NCI-H1930 (cell line): ENCODE measurements around the gene FGF18.

Source experiments
- DNase-seq, 2 experiments: peaks; one replicate each; lab custom pipeline; 2025; lab: John Stamatoyannopoulos, UW

FGF18 gene

DNA sequence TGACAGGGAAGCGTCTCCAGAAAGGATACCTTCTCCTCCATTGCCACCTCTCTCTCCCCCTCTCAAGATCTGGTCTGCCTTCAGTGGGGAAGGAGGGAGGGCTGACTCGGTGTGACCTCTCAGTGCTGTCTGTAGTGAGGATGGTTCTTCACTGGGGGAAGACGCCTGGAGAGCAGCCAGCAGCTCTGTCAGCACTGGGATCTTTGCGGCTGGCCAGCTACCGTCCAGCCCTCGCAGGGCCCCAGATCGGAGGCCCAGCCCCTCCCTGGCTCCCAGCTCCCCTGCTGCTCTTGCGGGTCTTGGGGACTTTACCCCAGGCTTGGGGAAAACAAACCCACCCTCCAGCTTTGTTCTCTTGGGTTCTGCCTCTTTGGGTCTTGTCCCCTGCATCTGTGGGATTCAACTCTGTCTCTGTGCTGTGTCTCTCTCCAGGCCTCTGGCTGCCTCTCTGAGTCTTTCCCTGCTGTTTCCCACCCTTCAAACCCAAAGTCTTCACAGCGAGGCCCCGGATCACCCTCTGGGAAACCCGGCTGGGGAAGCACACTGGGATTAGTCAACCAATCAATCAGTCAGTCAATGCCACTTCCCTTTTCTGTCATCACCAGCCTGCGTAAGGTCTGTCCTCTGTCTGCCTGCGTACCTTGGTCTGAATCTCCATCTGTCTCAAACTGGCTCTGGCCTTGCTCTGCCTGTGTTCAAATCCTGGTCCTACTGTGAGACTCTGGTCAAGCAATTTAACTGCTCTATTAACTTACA lies 23.0 kb downstream of the FGF18 start:
- DNase-seq, result no peak

DNA sequence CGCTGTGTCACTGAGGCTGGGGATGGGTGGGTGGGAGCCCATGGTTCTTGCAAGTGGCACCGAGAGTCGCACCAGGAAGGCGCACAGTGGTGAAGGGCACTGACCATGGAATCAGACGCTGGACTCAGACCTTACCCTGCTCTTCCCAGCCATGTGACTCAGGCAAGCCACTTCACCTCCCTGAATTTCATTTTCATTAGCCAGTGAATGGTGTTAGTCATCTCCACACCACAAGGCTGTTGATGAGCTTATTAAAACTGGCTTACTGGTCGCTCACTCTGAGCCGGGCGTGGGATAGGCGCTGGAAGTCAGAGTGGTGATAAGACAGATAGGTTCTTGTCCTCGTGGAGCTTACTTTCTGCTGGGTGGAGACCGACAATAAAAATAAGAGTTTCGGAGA lies 25.1 kb downstream of the FGF18 start:
- no peak for DNase-seq

DNA sequence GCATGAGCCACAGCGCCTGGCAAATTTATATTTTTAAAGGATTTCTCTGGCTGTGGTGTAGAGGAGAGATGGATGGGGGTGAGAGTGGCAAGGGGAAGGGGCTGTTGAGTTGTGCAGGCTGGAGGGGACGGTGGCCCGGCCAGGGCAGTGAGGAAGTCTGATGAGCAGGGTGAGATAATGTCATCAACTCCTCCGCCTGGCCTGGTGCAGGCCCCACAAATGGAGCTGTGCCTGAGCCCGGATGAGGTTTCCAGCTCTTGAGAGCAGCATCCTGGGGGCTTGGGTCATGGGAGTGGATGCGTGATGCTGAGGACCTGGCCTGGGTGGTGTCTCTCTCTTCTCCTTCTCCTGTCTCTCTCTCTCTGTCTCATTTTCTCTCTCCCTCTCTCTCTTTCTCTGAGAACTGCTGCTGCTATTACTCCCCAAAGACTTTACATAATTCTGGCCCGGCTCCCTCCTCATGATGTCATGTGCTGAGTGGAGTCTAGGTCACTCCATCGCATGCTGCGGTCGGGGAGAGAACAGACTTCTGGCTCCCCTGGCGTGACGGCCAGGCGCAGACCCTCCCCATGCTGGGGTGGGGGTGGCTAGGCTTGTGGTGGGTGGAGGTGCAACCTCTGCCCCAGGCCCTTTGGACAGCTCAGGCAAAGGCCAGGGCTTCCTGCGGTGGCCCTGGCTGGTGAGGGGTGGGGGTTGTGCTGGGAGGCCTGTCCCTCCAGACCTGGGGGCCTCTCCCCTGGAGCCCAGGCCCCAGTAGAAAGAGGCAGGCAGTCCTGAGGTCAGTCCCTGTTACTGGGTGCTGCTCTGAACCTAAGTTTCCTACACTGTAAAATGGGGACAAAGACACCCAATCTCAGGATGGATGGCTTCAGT lies 26.4 kb downstream of the FGF18 start:
- DNase-seq, result no peak

DNA sequence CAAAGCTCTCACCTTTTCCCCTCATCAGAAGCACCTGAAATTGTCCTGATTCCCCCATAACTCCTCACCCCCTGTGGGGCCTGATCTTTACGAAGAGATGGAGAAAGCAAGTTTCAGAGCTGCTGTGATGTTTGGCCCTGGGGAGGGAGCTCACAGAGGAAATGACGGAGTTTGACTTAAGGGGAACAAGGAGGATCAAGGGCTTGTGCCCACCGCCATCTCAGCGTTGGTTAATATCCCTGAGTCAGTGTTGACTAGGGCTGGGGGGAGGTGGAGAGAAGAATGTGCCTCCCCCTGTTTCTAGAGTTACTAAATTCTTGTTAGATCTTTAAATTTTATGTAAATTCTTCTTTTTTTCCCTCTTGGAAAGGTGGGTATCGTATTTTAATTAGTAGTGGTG lies 27.8 kb downstream of the FGF18 start:
- no peak for DNase-seq

DNA sequence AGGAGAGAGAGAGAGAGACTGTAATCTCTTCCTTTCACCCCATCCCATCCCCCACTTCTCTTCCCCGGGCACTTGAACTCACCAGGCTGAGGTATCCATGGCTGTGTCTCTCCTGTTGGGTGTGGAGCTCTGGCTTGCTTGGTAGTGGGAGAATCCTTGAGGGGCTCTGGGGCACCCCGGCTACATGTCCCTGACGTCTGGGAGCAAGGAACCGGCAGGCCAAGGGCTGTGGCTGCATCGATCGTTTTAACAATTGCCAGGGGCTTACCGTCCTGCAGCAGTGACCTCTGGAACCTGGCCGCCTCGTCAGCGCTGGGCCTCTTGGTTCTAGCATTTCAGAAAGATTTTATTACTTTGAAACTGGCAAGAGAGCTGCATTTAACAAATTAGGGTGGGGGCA lies 30.0 kb downstream of the FGF18 start:
- no peak for DNase-seq

DNA sequence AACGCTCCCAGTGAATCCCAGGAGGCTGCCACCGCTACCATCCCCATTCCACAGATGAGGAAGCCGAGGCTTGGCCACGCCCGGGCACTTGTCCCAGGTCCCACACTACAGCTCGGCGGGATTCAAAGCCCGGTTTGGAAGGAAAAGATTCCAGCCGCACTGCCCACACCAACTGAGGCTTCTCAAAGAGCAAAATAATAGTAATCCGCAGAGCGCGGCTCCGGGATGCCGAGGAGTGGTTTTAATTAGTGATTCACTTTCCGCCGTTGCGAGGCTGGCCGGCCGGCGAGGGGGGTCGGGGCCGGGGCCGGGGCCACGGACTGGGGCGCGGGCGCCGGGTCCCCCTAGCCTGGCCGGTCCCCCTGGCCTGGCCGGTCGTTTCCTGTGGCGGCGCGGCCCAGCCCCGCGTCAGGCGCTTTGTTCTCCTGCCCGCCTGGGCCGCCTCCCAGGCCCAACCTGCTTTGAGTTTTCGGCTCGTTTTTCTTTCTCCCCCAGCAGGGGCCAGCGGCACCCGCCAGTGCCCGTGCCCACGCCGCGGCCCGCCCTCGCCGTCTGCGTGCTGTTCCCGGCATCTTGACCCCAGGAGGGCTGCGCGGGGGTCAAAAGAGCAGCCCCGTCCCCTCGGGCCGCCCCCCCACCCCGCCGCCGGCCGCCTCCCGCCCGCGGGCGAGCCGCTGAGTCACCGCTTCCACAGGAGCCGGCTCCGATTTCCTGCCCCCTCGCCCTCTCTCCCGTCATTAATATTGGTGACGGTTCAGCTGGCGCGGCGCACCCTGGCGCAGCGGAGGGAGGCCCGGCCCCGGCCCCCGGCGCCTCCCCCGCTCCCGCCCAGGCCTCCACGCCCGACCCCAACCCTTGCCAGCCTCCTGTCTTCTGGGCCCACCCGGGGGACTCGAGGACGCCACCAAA lies 31.2 kb downstream of the FGF18 start:
- no peak for DNase-seq

DNA sequence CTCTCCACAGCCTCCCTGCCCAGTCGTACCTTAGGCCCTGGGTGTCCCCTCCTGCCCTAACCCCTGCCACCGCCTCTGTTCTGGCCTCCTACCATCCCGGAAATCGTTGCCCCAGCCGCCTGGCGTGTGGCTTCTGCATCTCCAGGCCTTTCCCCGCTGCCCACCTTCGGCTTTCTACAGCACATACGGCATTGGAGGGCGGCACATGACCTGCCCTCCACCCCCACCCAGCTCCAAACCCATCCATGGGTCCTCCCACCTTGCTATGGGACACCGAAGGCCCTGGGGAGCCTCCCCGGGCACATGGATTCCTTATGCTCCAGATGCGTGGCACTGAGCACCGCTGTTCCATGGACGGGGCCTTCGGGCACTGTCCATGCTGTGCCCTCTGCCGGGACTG lies 32.0 kb downstream of the FGF18 start:
- DNase-seq, result no peak

DNA sequence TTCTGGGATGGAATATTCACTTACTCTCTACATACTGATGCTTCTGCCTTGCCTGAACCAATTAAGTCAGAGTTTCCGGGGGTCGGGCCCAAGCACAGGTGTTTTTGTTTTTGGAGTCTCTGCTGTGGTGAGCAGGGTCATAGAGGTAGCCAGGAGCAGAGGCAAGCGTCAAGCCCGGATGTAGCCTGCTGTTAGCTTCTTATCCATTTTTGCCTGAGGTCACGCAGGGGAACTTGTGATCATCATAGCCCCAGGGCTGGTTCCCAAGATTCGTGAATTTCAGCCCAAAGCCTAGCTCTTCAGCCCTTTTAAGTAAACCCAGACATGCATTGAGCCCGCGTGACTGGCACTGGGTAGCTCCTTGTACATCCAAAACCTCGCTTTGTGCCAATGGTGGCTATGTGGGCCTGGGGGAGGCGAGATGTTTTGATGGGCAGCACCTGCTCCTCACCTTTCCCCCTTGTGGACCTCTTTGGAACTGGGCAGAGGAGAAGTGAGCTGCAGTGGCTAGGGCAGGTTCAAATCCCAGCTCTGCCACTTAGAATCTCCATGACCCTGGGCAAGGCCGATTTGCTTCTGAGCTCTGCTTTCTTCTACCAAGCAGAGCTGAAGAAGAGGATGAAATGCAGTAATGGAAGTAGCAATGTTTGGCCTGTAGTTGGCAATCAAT lies 33.7 kb downstream of the FGF18 start:
- no peak for DNase-seq

DNA sequence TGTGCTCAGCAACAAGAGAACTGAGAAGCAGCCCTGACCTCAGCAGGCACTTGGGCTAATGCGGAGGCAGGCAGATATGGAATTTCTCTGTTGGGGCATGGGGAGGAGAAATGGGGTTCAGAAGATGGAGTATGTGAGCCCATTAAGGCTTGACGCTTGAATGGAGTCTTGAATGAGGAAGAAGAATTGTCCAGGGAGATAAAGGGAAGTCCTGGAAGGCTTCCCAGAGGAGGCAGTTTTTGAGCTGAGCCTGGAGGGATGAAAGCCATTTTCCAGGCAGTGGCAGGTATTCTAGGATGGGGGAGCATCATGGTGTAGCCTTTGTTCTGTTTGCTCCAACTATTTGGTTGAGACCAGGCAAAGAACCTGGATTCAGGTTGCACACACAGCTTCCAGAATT lies 34.5 kb downstream of the FGF18 start:
- no peak for DNase-seq

DNA sequence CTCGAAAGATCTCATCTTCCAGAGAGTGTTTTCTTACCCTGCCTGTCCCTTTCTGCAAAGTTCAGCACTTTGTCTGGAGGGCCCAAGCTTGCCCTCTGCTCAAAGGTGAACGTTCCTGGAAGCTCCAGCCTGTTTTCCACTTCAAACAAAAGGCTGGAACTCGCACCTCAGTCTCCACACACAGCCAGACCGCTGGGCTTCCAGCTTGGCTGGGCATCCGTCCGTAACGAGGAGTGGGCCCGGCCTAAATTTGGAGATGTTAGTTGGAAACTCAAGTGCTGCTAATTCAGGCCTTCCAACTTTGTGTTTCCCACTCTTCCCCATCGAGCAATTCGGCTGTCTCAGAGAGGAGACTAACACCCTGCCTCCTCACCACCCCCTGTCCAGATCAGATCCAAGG lies 35.1 kb downstream of the FGF18 start:
- DNase-seq, result no peak

DNA sequence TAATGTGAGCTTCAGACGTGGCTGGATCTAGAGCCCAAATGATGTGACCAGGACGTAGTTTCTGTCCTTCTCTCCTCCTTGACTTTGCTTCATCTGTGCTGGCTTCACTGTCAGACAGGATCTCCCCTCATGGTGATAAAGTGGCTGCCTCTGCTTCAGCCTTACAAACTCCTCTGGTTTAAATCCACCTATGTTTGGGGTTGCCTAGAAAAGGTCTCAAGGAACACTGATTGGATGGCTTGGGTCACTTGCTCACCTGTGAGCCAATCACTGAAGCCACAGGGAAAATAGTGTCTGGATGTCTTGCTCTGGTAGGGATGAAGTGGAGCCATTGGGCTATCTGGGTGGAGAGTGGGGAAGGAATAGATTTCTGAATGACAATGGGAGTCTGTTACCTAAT lies 36.1 kb downstream of the FGF18 start:
- no peak for DNase-seq

DNA sequence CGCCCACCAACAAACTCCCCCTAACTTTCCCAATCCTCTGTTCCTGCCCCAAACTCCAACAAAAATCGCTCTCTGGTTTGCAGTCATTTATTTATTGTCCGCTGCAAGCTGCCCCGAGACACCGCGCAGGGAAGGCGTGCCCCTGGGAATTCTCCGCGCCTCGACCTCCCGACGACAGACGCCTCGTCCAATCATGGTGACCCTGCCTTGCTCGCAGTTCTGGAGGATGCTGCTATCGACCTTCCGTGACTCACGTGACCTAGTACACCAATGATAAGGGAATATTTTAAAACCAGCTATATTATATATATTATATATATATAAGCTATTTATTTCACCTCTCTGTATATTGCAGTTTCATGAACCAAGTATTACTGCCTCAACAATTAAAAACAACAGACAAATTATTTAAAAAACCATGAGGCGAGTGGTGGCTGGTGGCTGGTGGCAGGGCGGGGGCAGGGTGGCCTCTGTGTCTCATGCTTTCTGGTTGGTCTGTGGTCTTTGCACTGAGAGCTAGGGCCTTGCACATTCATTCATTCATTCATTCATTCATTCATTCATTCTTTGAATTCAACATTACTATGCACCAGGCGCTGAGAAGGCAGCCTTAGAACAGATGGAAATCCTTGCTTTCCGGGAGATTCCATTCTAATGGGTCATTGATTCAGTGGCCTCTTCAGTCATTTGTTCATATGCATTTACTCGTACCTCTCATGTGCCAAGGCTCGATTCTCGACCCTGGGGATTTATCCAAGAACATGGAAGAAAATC lies 37.9 kb downstream of the FGF18 start:
- no peak for DNase-seq

DNA sequence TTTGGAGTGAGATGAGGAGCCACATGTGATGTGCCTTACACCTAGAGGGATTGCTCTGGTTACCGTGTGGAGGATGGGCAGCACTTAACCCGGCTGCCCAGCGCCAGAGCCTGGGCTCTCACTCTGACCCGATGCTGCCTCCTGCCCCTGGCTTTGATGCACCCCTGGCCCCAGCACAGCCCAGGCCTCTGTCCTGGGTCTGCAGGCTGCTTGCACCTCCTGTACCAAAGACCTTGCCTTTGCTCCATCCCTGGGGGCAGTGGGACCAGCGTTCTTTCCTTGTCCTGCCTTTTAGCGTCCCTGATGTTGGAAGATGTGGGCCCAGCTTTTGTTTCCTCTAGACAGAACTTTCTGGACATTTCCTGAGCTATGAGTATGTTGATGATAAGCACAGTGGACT lies 40.4 kb downstream of the FGF18 start:
- no peak for DNase-seq

DNA sequence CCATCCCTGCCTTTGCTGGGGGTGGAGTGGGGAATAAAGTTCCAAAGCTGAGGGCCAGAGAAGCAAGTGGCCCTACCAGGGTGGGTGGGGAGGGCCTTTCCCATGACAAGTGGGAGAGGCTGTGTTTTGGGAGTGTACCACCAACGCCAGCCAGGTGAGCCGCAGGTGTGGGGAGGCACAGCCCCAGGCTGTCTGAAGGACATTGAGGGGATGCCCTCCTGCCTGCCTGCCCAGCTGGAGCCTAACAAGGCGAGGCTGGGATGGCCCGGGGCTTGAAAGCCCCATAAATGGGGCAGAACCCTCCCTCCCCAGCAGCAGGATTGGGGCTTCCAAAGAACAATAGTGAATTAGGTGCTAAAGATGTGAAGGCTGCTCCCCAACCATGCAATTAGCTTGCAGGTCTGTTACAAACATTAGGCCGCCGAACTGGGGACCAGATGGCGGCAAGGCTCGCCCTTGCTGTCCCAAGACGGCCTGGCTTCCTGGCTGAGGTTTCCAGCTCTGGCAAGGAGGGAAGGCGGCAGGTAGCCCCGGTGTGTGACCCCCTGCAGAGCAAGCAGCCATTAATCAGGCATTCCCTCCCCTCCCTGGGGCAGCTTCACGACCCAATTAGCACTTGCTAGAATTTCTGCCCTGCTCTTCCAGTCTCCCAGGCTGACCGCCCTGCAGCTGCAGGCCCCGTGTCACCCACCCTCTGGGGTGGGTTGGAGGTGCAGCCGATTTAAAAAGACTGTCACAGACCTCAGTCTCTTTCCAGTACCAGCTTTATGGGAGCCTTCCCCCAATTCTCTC lies 42.9 kb downstream of the FGF18 start:
- DNase-seq, result no peak

DNA sequence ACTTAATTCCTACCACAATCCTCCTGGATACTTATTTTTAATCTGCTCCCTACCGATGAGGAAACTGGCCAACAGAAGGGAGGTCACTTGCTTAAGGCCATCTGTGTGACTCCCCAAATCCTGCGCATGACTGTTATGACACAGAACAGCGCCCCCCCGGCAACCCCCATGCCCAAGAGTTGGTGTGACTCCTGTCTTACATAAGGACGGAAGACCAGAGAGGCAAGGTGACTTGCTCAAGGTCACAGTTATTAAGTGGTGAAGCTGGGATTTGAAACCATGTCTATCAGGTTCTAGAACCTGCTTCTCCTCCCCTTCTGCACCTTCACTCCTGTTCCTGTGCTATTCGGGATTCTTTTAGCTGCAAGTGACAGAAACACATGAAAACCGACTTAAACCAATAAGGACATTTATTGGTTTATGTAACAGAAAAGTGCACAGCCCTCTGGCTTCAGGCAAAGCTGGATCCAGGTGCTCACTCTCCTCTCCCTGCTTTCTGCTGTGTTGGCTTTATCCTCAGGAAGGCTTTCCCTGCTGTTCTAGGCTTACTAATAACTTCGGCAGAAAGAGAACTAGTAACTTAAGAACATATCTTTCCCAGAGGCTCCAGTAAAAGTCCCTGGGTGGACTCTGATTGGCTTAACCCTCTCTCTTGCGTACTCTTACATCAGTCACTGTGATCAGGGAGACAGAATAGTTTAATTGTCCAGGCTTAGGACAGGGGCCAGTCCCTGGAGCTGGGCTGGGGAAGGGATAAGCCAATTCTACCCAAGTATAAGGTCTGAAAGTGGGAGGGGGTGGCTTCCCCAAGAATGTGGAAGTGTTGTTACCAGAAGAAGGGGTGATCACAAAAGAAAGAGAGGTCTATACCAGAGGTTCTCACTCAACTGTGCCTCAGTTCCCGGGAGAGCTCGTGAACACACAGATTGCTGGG lies 43.7 kb downstream of the FGF18 start:
- peak in 1 of 2 experiments; percentile 1 for DNase-seq

DNA sequence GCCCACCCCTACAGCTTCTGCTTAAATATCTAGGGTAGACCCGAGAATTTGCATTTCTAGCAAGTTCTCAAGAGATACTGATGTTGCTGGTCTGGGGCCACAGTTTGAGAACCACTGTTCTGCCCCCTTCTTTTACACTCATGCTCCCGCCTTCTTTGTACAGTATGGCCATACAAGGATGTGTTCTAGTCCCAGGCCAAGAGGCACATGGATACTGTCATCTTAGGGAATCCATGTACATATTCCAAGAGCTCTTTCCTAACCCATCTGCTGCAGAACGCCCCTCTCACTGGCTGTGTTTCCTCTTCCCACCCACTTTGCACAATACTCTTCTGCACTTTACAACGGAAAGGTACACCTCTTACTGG lies 44.4 kb downstream of the FGF18 start:
- DNase-seq, result no peak

DNA sequence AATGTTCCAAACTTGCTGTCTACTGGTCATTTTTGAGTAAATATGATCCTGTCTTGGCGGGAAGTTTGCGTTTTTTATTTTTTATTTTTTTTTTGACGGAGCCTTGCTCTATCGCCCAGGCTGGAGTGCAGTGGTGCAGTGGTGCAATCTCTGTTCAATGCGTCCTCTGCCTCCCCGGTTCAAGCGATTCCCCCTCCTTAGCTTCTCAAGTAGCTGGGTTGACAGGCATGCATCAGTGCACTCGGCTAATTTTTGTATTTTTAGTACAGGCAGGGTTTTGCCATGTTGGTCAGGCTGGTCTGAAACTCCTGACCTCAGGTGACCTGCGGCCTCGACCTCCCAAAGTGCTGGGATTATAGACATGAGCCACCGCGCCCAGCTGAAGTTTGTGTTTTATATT lies 45.4 kb downstream of the FGF18 start:
- no peak for DNase-seq

DNA sequence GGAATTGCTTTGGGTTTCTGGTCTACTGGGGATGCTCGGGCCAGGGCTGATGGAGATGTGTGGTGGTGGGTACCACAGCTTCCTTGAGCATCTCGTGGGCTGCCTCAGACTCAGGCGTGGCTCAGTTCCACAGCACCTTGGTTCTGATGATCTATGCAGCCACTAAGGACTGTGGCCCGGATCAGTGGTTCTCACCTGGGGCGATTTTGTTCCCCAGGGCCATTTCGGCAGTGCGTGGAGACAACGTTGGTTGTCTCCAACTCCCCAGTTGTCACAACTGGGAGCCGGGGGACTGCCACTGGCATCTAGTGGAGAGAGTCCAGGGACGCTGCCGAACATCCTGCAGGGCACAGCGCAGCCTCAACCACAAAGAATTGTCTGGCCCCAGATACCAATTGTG lies 47.7 kb downstream of the FGF18 start:
- no peak for DNase-seq

DNA sequence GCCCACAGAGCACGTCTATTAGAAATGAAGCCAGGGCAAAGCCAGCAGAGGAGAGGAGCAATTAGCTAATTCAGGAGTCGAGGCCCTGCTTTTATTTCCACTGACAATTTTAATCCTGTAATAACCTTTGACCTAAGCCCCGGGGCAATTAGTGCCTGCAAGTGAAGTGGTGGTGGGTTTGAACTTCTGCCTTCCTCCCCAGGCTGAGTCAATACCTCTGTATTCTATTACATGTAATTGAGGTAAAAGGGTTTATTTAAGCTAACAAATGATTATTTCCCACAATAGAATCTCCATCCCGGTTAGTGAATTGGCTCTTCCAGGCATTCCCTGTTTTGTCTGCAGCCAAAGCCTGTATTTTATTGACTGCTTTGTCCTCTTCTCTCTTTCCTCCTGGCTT lies 49.9 kb downstream of the FGF18 start:
- peak; percentile 12 to 36 for DNase-seq
